Progenitor cell of endocrine pancreas (in vitro differentiated cells): ENCODE results near the gene GTF2H3. TPM values are rescaled to one million over a fixed set of nuclear protein-coding genes. Genes with fewer than 3 reads are reported as not detected.

Source experiments
- DNase-seq: peaks from one replicate; pipeline ENCODE4 v3.0.0; 2021; ENCODE audit warnings: low spot score; ENCODE audit not compliant: unreplicated experiment
- H3K27ac Mint-ChIP-seq: 2 replicates; pipeline ENCODE4 v1.8.0; 2021; ENCODE audit warnings: mild to moderate bottlenecking, moderate library complexity, mixed read lengths
- H3K27me3 Mint-ChIP-seq: 2 replicates; pipeline ENCODE4 v1.8.0; 2021; ENCODE audit warnings: mixed read lengths
- H3K36me3 Mint-ChIP-seq: 2 replicates; pipeline ENCODE4 v1.8.0; 2022; ENCODE audit warnings: mixed read lengths; ENCODE audit not compliant: insufficient read depth
- H3K4me1 Mint-ChIP-seq: 2 replicates; pipeline ENCODE4 v1.8.0; 2021; ENCODE audit warnings: low read depth, mixed read lengths
- H3K4me3 Mint-ChIP-seq: 2 replicates; pipeline ENCODE4 v1.8.0; 2021; ENCODE audit warnings: low read depth, mild to moderate bottlenecking, moderate library complexity, mixed read lengths
- H3K9me3 Mint-ChIP-seq: 2 replicates; pipeline ENCODE4 v1.8.0; 2021; ENCODE audit warnings: low read depth, mixed read lengths
- CTCF ChIP-seq: fragments of 200-600 bp; sonication (generic); IDR thresholded peaks from one replicate; pipeline ENCODE4 v1.5.0; 2021; ENCODE audit warnings: antibody characterized with exemption, mild to moderate bottlenecking; ENCODE audit not compliant: unreplicated experiment
- total RNA-seq: library from RNA; stranded (reverse); gene quantifications from 2 replicates; pipeline ENCODE4 v1.2.1, GENCODE V29; 2021

The GTF2H3 gene
- total RNA-seq, 1 donor from 2014 or later: 32.7 TPM

GRCh38 chr12:123675436-123675835 is 41.8 kb downstream of the GTF2H3 start:
- Mint-ChIP-seq H3K27ac (no peak overlapping the region), H3K36me3 (peaks cover 28% of the 10 kb centered on the region), H3K4me3 (no peak overlapping the region), H3K4me1 (peaks cover 9% of the 10 kb centered on the region), H3K27me3 (no peaks in the 10 kb centered on the region), H3K9me3 (no peaks in the 10 kb centered on the region)
- TF ChIP-seq CTCF: no peak
- no peak for DNase-seq

GRCh38 chr12:123676616-123677320 is 43.1 kb downstream of the GTF2H3 start:
- TF ChIP-seq CTCF: no peak
- H3K36me3 Mint-ChIP-seq: peaks cover 33% of the 10 kb centered on the region
- no peak overlapping the region for H3K27ac Mint-ChIP-seq
- no peaks in the 10 kb centered on the region for H3K9me3 Mint-ChIP-seq
- DNase-seq: no peak
- H3K4me3 Mint-ChIP-seq: no peak overlapping the region
- no peaks in the 10 kb centered on the region for H3K27me3 Mint-ChIP-seq
- H3K4me1 Mint-ChIP-seq: peaks cover 6% of the 10 kb centered on the region

GRCh38 chr12:123678981-123679380 is 45.4 kb downstream of the GTF2H3 start:
- H3K27me3 Mint-ChIP-seq: no peaks in the 10 kb centered on the region
- DNase-seq: no peak
- H3K27ac Mint-ChIP-seq: no peak overlapping the region
- peaks cover 30% of the 10 kb centered on the region for H3K36me3 Mint-ChIP-seq
- H3K9me3 Mint-ChIP-seq: no peaks in the 10 kb centered on the region
- no peaks in the 10 kb centered on the region for H3K4me1 Mint-ChIP-seq
- H3K4me3 Mint-ChIP-seq: no peak overlapping the region
- TF ChIP-seq CTCF: no peak

- no peaks in the 10 kb centered on the region for H3K4me1 Mint-ChIP-seq
- H3K4me3 Mint-ChIP-seq: no peak overlapping the region
- H3K27me3 Mint-ChIP-seq: no peaks in the 10 kb centered on the region
- no peak for TF ChIP-seq CTCF
- no peaks in the 10 kb centered on the region for H3K9me3 Mint-ChIP-seq
- no peak for DNase-seq
- H3K36me3 Mint-ChIP-seq: peaks cover 21% of the 10 kb centered on the region
- H3K27ac Mint-ChIP-seq: no peak overlapping the region
These were observed 48.0 kb downstream of the GTF2H3 start for GRCh38 chr12:123681605-123682004.

- Mint-ChIP-seq H3K4me3 (no peak overlapping the region), H3K9me3 (no peaks in the 10 kb centered on the region), H3K36me3 (peaks cover 18% of the 10 kb centered on the region), H3K4me1 (no peaks in the 10 kb centered on the region), H3K27ac (no peak overlapping the region), H3K27me3 (no peaks in the 10 kb centered on the region)
- TF ChIP-seq CTCF: no peak
- no peak for DNase-seq
These were observed 50.3 kb downstream of the GTF2H3 start for GRCh38 chr12:123683964-123684363.
